ENCODE data around the gene ROBO3. TPM values are rescaled to one million over a fixed set of nuclear protein-coding genes. Genes with fewer than 3 reads are reported as not detected.

The ROBO3 gene
- total and polyA plus RNA-seq, 2 of the 8 experiments (the other 6 are each of a cell fraction or from before 2014, with no cell fraction given): 12.1 to 24.6 TPM

DNA sequence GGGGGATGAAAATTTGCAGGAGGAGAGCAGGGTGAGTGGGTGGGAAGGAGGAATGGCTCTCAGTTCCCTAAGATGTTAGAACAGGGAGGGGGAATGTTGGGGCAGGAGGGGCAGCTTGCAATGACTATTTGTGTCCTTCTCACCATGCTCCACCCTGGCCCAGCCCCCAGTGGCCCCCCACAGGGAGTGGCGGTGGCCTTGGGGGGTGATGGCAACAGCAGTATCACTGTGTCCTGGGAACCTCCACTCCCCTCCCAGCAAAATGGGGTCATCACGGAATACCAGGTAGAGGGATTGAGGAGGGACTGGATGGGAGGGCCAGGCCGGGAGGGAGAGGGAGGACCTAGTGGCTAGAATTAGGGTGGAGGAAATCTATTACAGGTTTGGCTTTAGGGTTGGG lies 10.2 kb downstream of the ROBO3 start:
- H3K36me3 ChIP-seq (ENCODE audit: control insufficient read depth in 2 of 4, insufficient read depth in 4 of 4, low read length in 3 of 4): no peaks in the 10 kb centered on the region
- no peak overlapping the region for H2AFZ ChIP-seq (ENCODE audit: low read length)
- H3K4ac ChIP-seq (replicated peaks; ENCODE audit: insufficient read length, low read depth, low read length): no peak overlapping the region
- peak overlapping the region in 3 of 4 experiments; percentile 56 to 76 (median 66); a peak in 6 of 8 replicates for H3K4me3 ChIP-seq (ENCODE audit: extremely low read depth in 1 of 4, insufficient read depth in 2 of 4, low read depth in 3 of 4, low read length in 4 of 4)
- H3K23me2 ChIP-seq (ENCODE audit: low read depth, low read length): peaks cover 8% of the 10 kb centered on the region; the same call in 1 of the 2 replicates
- POLR2A ChIA-PET (ENCODE audit: partially characterized antibody): interaction anchor here (0.6 kb wide), 1 partner anchor 14 kb away, joined by 4 read pairs; no protein-coding TSS in a partner anchor
- no peaks in the 10 kb centered on the region for H4K20me1 ChIP-seq (replicated peaks in 1 of 2; ENCODE audit: control insufficient read depth in 1 of 2, insufficient read depth in 2 of 2, low read length in 2 of 2)
- DNase-seq (ENCODE audit: low read depth in 1 of 2, low spot score in 2 of 2): no peak
- no peak overlapping the region for H2AK5ac ChIP-seq (ENCODE audit: low read depth, low read length)
- H3K14ac ChIP-seq (ENCODE audit: insufficient read length): no peak overlapping the region
- 33% methylated on average over 3 of the region's 3 CpGs; no CpG with 5 or more reads in 1 of the 2 experiments for WGBS, 2 experiments (ENCODE audit: extremely low coverage in 1 of 2, insufficient coverage in 1 of 2, insufficient read length in 1 of 2, insufficient replicate concordance in 2 of 2, low coverage in 1 of 2, low lambda C conversion rate in 2 of 2, missing lambda C conversion rate in 1 of 2)
- H3K27ac ChIP-seq (ENCODE audit: low read depth, low read length): no peak overlapping the region
- peaks cover 0 to 12% (median 8%) of the 10 kb centered on the region in 4 experiments; a peak in 5 of 7 replicates for H3K4me1 ChIP-seq (replicated peaks in 1 of 4; ENCODE audit: control insufficient read depth in 3 of 4, insufficient read depth in 4 of 4, low read length in 3 of 4)
- H3K79me2 ChIP-seq (ENCODE audit: control insufficient read depth in 1 of 2, insufficient read depth in 2 of 2, low read length in 2 of 2): no peaks in the 10 kb centered on the region
- no peak overlapping the region for H4K5ac ChIP-seq (ENCODE audit: insufficient read length, low read depth, low read length)
- no peak overlapping the region for H2BK20ac ChIP-seq (ENCODE audit: low read length)
- H3K79me1 ChIP-seq (ENCODE audit: low read depth, low read length): no peaks in the 10 kb centered on the region
- peak overlapping the region; percentile 40 to 75 for H3K4me2 ChIP-seq (ENCODE audit: insufficient read depth in 1 of 2, low read depth in 2 of 2, low read length in 2 of 2)
- no peak overlapping the region for H2BK5ac ChIP-seq (ENCODE audit: low read depth, low read length)
- no peak overlapping the region for H2BK12ac ChIP-seq (ENCODE audit: low read depth, low read length)
- H3K18ac ChIP-seq (ENCODE audit: extremely low read depth, low read length): 0 out of 2 replicates have a peak overlapping the region, but pooled peaks have one; percentile 28
- no peak overlapping the region for H4K91ac ChIP-seq (replicated peaks; ENCODE audit: insufficient read length, low read length)
- H2BK15ac ChIP-seq (ENCODE audit: low read length): no peak overlapping the region
- FAIRE-seq: no peak
- no peak overlapping the region for H3K56ac ChIP-seq (replicated peaks; ENCODE audit: insufficient read length, low read depth, low read length)
- no peak overlapping the region for H3K9ac ChIP-seq (replicated peaks in 1 of 4; ENCODE audit: extremely low read depth in 1 of 4, low read depth in 3 of 4, low read length in 3 of 4)
- no peaks in the 10 kb centered on the region for H3K9me3 ChIP-seq (ENCODE audit: insufficient read depth in 2 of 2, low read depth in 1 of 2, low read length in 1 of 2)
- no peak overlapping the region for H2BK120ac ChIP-seq (replicated peaks; ENCODE audit: low read depth, low read length)
- no peak overlapping the region for H4K8ac ChIP-seq (ENCODE audit: extremely low read depth, insufficient read depth, low read length)
- CTCF ChIA-PET (ENCODE audit: partially characterized antibody): interaction anchor here (0.9 to 3.0 kb wide), 9 partner anchors 9 to 73 kb away, joined by 3 to 22 read pairs (median 5); no protein-coding TSS in a partner anchor
- peaks cover 11 to 56% (median 48%) of the 10 kb centered on the region in 4 experiments for H3K27me3 ChIP-seq (replicated peaks in 1 of 4; ENCODE audit: control insufficient read depth in 3 of 4, extremely low read depth in 1 of 4, insufficient read depth in 3 of 4, low read length in 3 of 4)
- H3K23ac ChIP-seq (ENCODE audit: insufficient read length): no peak overlapping the region
- no peak for TF ChIP-seq CHD2 (IDR thresholded peaks at IDR 0.05; ENCODE audit: low read length)
- no peak for TF ChIP-seq HDAC2 (IDR thresholded peaks at IDR 0.05; ENCODE audit: borderline replicate concordance in 1 of 2, low read depth in 2 of 2, low read length in 2 of 2)
- TF ChIP-seq, protein P1, sequence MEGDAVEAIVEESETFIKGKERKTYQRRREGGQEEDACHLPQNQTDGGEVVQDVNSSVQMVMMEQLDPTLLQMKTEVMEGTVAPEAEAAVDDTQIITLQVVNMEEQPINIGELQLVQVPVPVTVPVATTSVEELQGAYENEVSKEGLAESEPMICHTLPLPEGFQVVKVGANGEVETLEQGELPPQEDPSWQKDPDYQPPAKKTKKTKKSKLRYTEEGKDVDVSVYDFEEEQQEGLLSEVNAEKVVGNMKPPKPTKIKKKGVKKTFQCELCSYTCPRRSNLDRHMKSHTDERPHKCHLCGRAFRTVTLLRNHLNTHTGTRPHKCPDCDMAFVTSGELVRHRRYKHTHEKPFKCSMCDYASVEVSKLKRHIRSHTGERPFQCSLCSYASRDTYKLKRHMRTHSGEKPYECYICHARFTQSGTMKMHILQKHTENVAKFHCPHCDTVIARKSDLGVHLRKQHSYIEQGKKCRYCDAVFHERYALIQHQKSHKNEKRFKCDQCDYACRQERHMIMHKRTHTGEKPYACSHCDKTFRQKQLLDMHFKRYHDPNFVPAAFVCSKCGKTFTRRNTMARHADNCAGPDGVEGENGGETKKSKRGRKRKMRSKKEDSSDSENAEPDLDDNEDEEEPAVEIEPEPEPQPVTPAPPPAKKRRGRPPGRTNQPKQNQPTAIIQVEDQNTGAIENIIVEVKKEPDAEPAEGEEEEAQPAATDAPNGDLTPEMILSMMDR (IDR thresholded peaks at IDR 0.05; ENCODE audit: control extremely low read depth in 1 of 3, insufficient read depth in 1 of 3, low read depth in 1 of 3, low read length in 3 of 3): no peak
- TF ChIP-seq ASH2L (IDR thresholded peaks at IDR 0.05; ENCODE audit: low read length): no peak
- TF ChIP-seq BACH1 (IDR thresholded peaks at IDR 0.05; ENCODE audit: low read length): no peak
- TF ChIP-seq SP4 (IDR thresholded peaks at IDR 0.05; ENCODE audit: low read length): no peak

Data from H1 (cell line).